Body of pancreas (tissue), 4 donors: Measurements from ENCODE around the gene RARB.

Experiments
- CTCF ChIP-seq, 7 experiments: fragments of 450-650 bp in 4 of 7; fragments of 200-600 bp in 3 of 7; sonication (generic) in 3 of 7; IDR thresholded peaks; one replicate each; pipeline ENCODE4 v1.5.1; 2016 to 2019; ENCODE audit warnings: antibody characterized with exemption in 7 of 7
- POLR2A ChIP-seq, 3 donors: fragments of 450-650 bp; IDR thresholded peaks; one replicate each; pipeline ENCODE4 v1.6.1; 2016; ENCODE audit warnings: antibody characterized with exemption in 3 of 3, mild to moderate bottlenecking in 2 of 3

GRCh38 chr3:25481386-25481785 lies 53.3 kb downstream of the RARB start:
- TF ChIP-seq CTCF (IDR thresholded peaks at IDR 0.05) (no peak), POLR2A (IDR thresholded peaks at IDR 0.05) (no peak)
